Measurements from ENCODE around the gene PRKAR2B. TPM values are rescaled to one million over a fixed set of nuclear protein-coding genes. Genes with fewer than 3 reads are reported as not detected.
"Not testable (repeated sequence)": the region's sequence is repeated elsewhere in the genome, so short reads cannot be mapped to it uniquely, and the experiment has no call there.

Gene PRKAR2B
- total RNA-seq, 2 experiments from 2014 or later: 1.4 to 2.0 TPM

GRCh38 chr7:107037717-107038603, 6.5 kb upstream of the PRKAR2B start:
- H3K9me3 Mint-ChIP-seq: peaks cover 4% of the 10 kb centered on the region

GRCh38 chr7:107039199-107039900, 5.2 kb upstream of the PRKAR2B start:
- peaks cover 4% of the 10 kb centered on the region for H3K27me3 Mint-ChIP-seq
- no peaks in the 10 kb centered on the region for H3K36me3 Mint-ChIP-seq
- peaks cover 3% of the 10 kb centered on the region for H3K4me1 Mint-ChIP-seq
- DNase-seq: no peak
- peaks cover 4% of the 10 kb centered on the region for H3K9me3 Mint-ChIP-seq
- H3K27ac Mint-ChIP-seq: no peak overlapping the region
- H3K4me3 Mint-ChIP-seq: no peak overlapping the region

More at GRCh38 chr7:107037717-107038603, 6.5 kb upstream of the PRKAR2B start:
- H3K4me1 Mint-ChIP-seq: no peaks in the 10 kb centered on the region
- no peak overlapping the region for H3K4me3 Mint-ChIP-seq
- no peak for DNase-seq
- no peak overlapping the region for H3K27ac Mint-ChIP-seq
- H3K36me3 Mint-ChIP-seq: no peaks in the 10 kb centered on the region
- H3K27me3 Mint-ChIP-seq: peaks cover 4% of the 10 kb centered on the region

- H3K4me3 Mint-ChIP-seq: no peak overlapping the region
- peaks cover 2% of the 10 kb centered on the region for H3K36me3 Mint-ChIP-seq
- H3K9me3 Mint-ChIP-seq: peaks cover 4% of the 10 kb centered on the region
- H3K4me1 Mint-ChIP-seq: peaks cover 8% of the 10 kb centered on the region
- no peak for DNase-seq
- H3K27me3 Mint-ChIP-seq: peaks cover 14% of the 10 kb centered on the region
- H3K27ac Mint-ChIP-seq: no peak overlapping the region
Measured at GRCh38 chr7:107041097-107041496, 3.4 kb upstream of the PRKAR2B start.

GRCh38 chr7:107041764-107042163, 2.7 kb upstream of the PRKAR2B start:
- H3K27ac Mint-ChIP-seq, H3K4me1 Mint-ChIP-seq, H3K4me3 Mint-ChIP-seq, H3K36me3 Mint-ChIP-seq, DNase-seq, H3K9me3 Mint-ChIP-seq: not testable (repeated sequence)
- peaks cover 19% of the 10 kb centered on the region for H3K27me3 Mint-ChIP-seq

GRCh38 chr7:107042326-107042910, 2.1 kb upstream of the PRKAR2B start:
- H3K4me3 Mint-ChIP-seq, H3K27ac Mint-ChIP-seq, DNase-seq, H3K36me3 Mint-ChIP-seq, H3K4me1 Mint-ChIP-seq, H3K9me3 Mint-ChIP-seq: not testable (repeated sequence)
- peaks cover 26% of the 10 kb centered on the region for H3K27me3 Mint-ChIP-seq

GRCh38 chr7:107043491-107043890, 1.0 kb upstream of the PRKAR2B start:
- Mint-ChIP-seq H3K27me3 (peaks cover 33% of the 10 kb centered on the region), H3K9me3 (no peaks in the 10 kb centered on the region), H3K27ac (no peak overlapping the region), H3K4me3 (no peak overlapping the region), H3K36me3 (peaks cover 2% of the 10 kb centered on the region), H3K4me1 (peaks cover 8% of the 10 kb centered on the region)
- no peak for DNase-seq

GRCh38 chr7:107043921-107044346, 571 bp upstream of the PRKAR2B start:
- H3K4me1 Mint-ChIP-seq: peaks cover 8% of the 10 kb centered on the region
- H3K27me3 Mint-ChIP-seq: peaks cover 37% of the 10 kb centered on the region
- no peak for DNase-seq
- H3K9me3 Mint-ChIP-seq: no peaks in the 10 kb centered on the region
- peak overlapping the region; percentile 59 for H3K4me3 Mint-ChIP-seq
- H3K36me3 Mint-ChIP-seq: peaks cover 2% of the 10 kb centered on the region
- H3K27ac Mint-ChIP-seq: no peak overlapping the region

- Mint-ChIP-seq H3K27me3 (peaks cover 42% of the 10 kb centered on the region), H3K27ac (no peak overlapping the region), H3K4me3 (peak overlapping the region; percentile 87), H3K9me3 (no peaks in the 10 kb centered on the region), H3K4me1 (peaks cover 8% of the 10 kb centered on the region), H3K36me3 (peaks cover 2% of the 10 kb centered on the region)
- no peak for DNase-seq
Measured at GRCh38 chr7:107045195-107045960, 873 bp downstream of the PRKAR2B start.

GRCh38 chr7:107045980-107046379, 1.5 kb downstream of the PRKAR2B start:
- H3K27ac Mint-ChIP-seq: no peak overlapping the region
- no peak for DNase-seq
- peaks cover 8% of the 10 kb centered on the region for H3K4me1 Mint-ChIP-seq
- no peaks in the 10 kb centered on the region for H3K9me3 Mint-ChIP-seq
- H3K27me3 Mint-ChIP-seq: peaks cover 42% of the 10 kb centered on the region
- peaks cover 2% of the 10 kb centered on the region for H3K36me3 Mint-ChIP-seq
- no peak overlapping the region for H3K4me3 Mint-ChIP-seq

- H3K4me3 Mint-ChIP-seq: no peak overlapping the region
- no peaks in the 10 kb centered on the region for H3K9me3 Mint-ChIP-seq
- peaks cover 39% of the 10 kb centered on the region for H3K27me3 Mint-ChIP-seq
- no peak overlapping the region for H3K27ac Mint-ChIP-seq
- H3K36me3 Mint-ChIP-seq: peaks cover 2% of the 10 kb centered on the region
- H3K4me1 Mint-ChIP-seq: peaks cover 12% of the 10 kb centered on the region
- DNase-seq: no peak
Measured at GRCh38 chr7:107046491-107047259, 2.2 kb downstream of the PRKAR2B start.

- no peak overlapping the region for H3K4me3 Mint-ChIP-seq
- peaks cover 38% of the 10 kb centered on the region for H3K27me3 Mint-ChIP-seq
- H3K36me3 Mint-ChIP-seq: peaks cover 2% of the 10 kb centered on the region
- DNase-seq: no peak
- H3K27ac Mint-ChIP-seq: no peak overlapping the region
- H3K4me1 Mint-ChIP-seq: peaks cover 12% of the 10 kb centered on the region
- H3K9me3 Mint-ChIP-seq: no peaks in the 10 kb centered on the region
Measured at GRCh38 chr7:107047902-107048782, 3.6 kb downstream of the PRKAR2B start.

- Mint-ChIP-seq H3K27me3 (peaks cover 38% of the 10 kb centered on the region), H3K9me3 (no peaks in the 10 kb centered on the region), H3K36me3 (peaks cover 2% of the 10 kb centered on the region), H3K27ac (no peak overlapping the region), H3K4me3 (no peak overlapping the region), H3K4me1 (peaks cover 11% of the 10 kb centered on the region)
- DNase-seq: no peak
Measured at GRCh38 chr7:107048783-107049418, 4.4 kb downstream of the PRKAR2B start.

GRCh38 chr7:107049480-107049879, 5.0 kb downstream of the PRKAR2B start:
- H3K27ac Mint-ChIP-seq: no peak overlapping the region
- peaks cover 38% of the 10 kb centered on the region for H3K27me3 Mint-ChIP-seq
- H3K4me1 Mint-ChIP-seq: peaks cover 9% of the 10 kb centered on the region
- no peak overlapping the region for H3K4me3 Mint-ChIP-seq
- peaks cover 2% of the 10 kb centered on the region for H3K36me3 Mint-ChIP-seq
- H3K9me3 Mint-ChIP-seq: no peaks in the 10 kb centered on the region
- DNase-seq: no peak

All from activated naive CD8-positive, alpha-beta T cell treated with anti-CD3 and anti-CD28 coated beads for 36 hours (primary cell).